Astrocyte (in vitro differentiated cells and primary cell): ENCODE results near the gene ERN1. TPM values are rescaled to one million over a fixed set of nuclear protein-coding genes. Genes with fewer than 3 reads are reported as not detected.

Experiments used
- DNase-seq: peaks from one replicate; pipeline ENCODE4 v3.0.0-alpha.2; 2010; ENCODE audit warnings: low read depth
- FAIRE-seq: peaks from 2 replicates; lab custom pipeline; 2011; peaks lifted over from hg19 to GRCh38; lab: Jason Lieb, UNC
- H2AFZ ChIP-seq: 2 replicates; pipeline ENCODE4 v1.6.0; 2012; ENCODE audit warnings: low read depth, low read length, inconsistent platforms
- H3K27ac ChIP-seq: 2 replicates; pipeline ENCODE4 v1.5.1; 2011; ENCODE audit warnings: low read depth, low read length, inconsistent platforms
- H3K27me3 ChIP-seq: 2 replicates; pipeline ENCODE4 v1.6.0; 2011; ENCODE audit warnings: low read length, inconsistent platforms; ENCODE audit not compliant: insufficient read depth
- H3K36me3 ChIP-seq: 2 replicates; pipeline ENCODE4 v1.5.1; 2011; ENCODE audit warnings: low read length, inconsistent platforms; ENCODE audit not compliant: insufficient read depth
- H3K4me1 ChIP-seq: 2 replicates; pipeline ENCODE4 v1.5.1; 2011; ENCODE audit warnings: low read length, inconsistent platforms; ENCODE audit not compliant: insufficient read depth
- H3K4me2 ChIP-seq: 2 replicates; pipeline ENCODE4 v1.6.0; 2012; ENCODE audit warnings: low read length, inconsistent platforms
- H3K4me3 ChIP-seq: 2 replicates; pipeline ENCODE4 v1.5.1; 2011; ENCODE audit warnings: low read depth, mild to moderate bottlenecking, low read length, inconsistent platforms; ENCODE audit not compliant: insufficient read depth
- H3K79me2 ChIP-seq: 2 replicates; pipeline ENCODE4 v1.6.0; 2012; ENCODE audit warnings: mild to moderate bottlenecking, low read length, inconsistent platforms; ENCODE audit not compliant: insufficient read depth
- H3K9ac ChIP-seq: 2 replicates; pipeline ENCODE4 v1.6.0; 2012; ENCODE audit warnings: mild to moderate bottlenecking, low read length, inconsistent platforms
- H3K9me3 ChIP-seq: 2 replicates; pipeline ENCODE4 v1.5.1; 2012; ENCODE audit warnings: low read depth, mild to moderate bottlenecking, low read length, inconsistent platforms; ENCODE audit not compliant: insufficient read depth
- H4K20me1 ChIP-seq: 2 replicates; pipeline ENCODE4 v1.6.0; 2012; ENCODE audit warnings: low read length, inconsistent platforms; ENCODE audit not compliant: insufficient read depth
- H3K27ac Mint-ChIP-seq: one replicate; pipeline ENCODE4 v1.8.0; 2021; ENCODE audit warnings: mild to moderate bottlenecking, mixed read lengths; ENCODE audit not compliant: unreplicated experiment
- H3K27me3 Mint-ChIP-seq: one replicate; pipeline ENCODE4 v1.8.0; 2021; ENCODE audit warnings: low read depth, mixed read lengths; ENCODE audit not compliant: unreplicated experiment
- H3K36me3 Mint-ChIP-seq: one replicate; pipeline ENCODE4 v1.8.0; 2021; ENCODE audit warnings: low read depth, mixed read lengths; ENCODE audit not compliant: unreplicated experiment
- H3K4me1 Mint-ChIP-seq: one replicate; pipeline ENCODE4 v1.8.0; 2021; ENCODE audit warnings: low read depth, mixed read lengths; ENCODE audit not compliant: unreplicated experiment
- H3K4me3 Mint-ChIP-seq: one replicate; pipeline ENCODE4 v1.8.0; 2021; ENCODE audit warnings: mild to moderate bottlenecking, moderate library complexity, mixed read lengths; ENCODE audit not compliant: unreplicated experiment
- H3K9me3 Mint-ChIP-seq: one replicate; pipeline ENCODE4 v1.8.0; 2021; ENCODE audit warnings: mild to moderate bottlenecking, mixed read lengths; ENCODE audit not compliant: unreplicated experiment
- EZH2 ChIP-seq: IDR thresholded peaks from 2 replicates; pipeline ENCODE4 v1.6.1; 2012; ENCODE audit warnings: mild to moderate bottlenecking, low read length, inconsistent platforms; ENCODE audit not compliant: insufficient read depth
- total RNA-seq: library from RNA; stranded (reverse); gene quantifications from 2 replicates; pipeline ENCODE4 v1.2.1, GENCODE V29; 2021
- TF ChIP-seq, protein P1 (sequence below): IDR thresholded peaks from 2 replicates; pipeline ENCODE4 v1.5.1; 2011; ENCODE audit warnings: low read depth, mild to moderate bottlenecking, inconsistent platforms, low read length, moderate library complexity; ENCODE audit not compliant: insufficient read depth

Gene ERN1
- total RNA-seq, 1 donor from 2014 or later, result 11.7 TPM

- no peak overlapping the region for H3K27ac ChIP-seq
- FAIRE-seq, result no peak
- no peaks in the 10 kb centered on the region for H3K36me3 ChIP-seq
- no peak overlapping the region for H2AFZ ChIP-seq
- no peak overlapping the region for H3K4me3 Mint-ChIP-seq
- H3K9ac ChIP-seq, result no peak overlapping the region
- peaks cover 25% of the 10 kb centered on the region for H3K36me3 Mint-ChIP-seq
- no peak overlapping the region for H3K27ac Mint-ChIP-seq
- no peaks in the 10 kb centered on the region for H3K27me3 ChIP-seq
- no peaks in the 10 kb centered on the region for H3K9me3 ChIP-seq
- no peak overlapping the region for H3K4me2 ChIP-seq
- TF ChIP-seq EZH2, result no peak
- TF ChIP-seq, protein P1, sequence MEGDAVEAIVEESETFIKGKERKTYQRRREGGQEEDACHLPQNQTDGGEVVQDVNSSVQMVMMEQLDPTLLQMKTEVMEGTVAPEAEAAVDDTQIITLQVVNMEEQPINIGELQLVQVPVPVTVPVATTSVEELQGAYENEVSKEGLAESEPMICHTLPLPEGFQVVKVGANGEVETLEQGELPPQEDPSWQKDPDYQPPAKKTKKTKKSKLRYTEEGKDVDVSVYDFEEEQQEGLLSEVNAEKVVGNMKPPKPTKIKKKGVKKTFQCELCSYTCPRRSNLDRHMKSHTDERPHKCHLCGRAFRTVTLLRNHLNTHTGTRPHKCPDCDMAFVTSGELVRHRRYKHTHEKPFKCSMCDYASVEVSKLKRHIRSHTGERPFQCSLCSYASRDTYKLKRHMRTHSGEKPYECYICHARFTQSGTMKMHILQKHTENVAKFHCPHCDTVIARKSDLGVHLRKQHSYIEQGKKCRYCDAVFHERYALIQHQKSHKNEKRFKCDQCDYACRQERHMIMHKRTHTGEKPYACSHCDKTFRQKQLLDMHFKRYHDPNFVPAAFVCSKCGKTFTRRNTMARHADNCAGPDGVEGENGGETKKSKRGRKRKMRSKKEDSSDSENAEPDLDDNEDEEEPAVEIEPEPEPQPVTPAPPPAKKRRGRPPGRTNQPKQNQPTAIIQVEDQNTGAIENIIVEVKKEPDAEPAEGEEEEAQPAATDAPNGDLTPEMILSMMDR, result no peak
- H3K27me3 Mint-ChIP-seq, result no peaks in the 10 kb centered on the region
- DNase-seq, result no peak
- H3K4me1 Mint-ChIP-seq, result peaks cover 15% of the 10 kb centered on the region
- H4K20me1 ChIP-seq, result no peaks in the 10 kb centered on the region
- H3K9me3 Mint-ChIP-seq, result no peaks in the 10 kb centered on the region
- H3K4me3 ChIP-seq, result no peak overlapping the region
- no peaks in the 10 kb centered on the region for H3K79me2 ChIP-seq
- H3K4me1 ChIP-seq, result no peaks in the 10 kb centered on the region
Measured at GRCh38 chr17:64154313-64154695, 24.4 kb upstream of the ERN1 start.

GRCh38 chr17:64153565-64154312, 23.8 kb upstream of the ERN1 start:
- Mint-ChIP-seq H3K9me3 (no peaks in the 10 kb centered on the region), H3K4me3 (no peak overlapping the region), H3K27me3 (no peaks in the 10 kb centered on the region), H3K4me1 (peaks cover 13% of the 10 kb centered on the region), H3K27ac (no peak overlapping the region), H3K36me3 (peaks cover 23% of the 10 kb centered on the region)
- Histone ChIP-seq H4K20me1 (no peaks in the 10 kb centered on the region), H3K36me3 (no peaks in the 10 kb centered on the region), H3K9ac (no peak overlapping the region), H3K79me2 (no peaks in the 10 kb centered on the region), H2AFZ (no peak overlapping the region), H3K9me3 (no peaks in the 10 kb centered on the region), H3K27ac (no peak overlapping the region), H3K27me3 (no peaks in the 10 kb centered on the region), H3K4me2 (no peak overlapping the region), H3K4me1 (no peaks in the 10 kb centered on the region), H3K4me3 (no peak overlapping the region)
- no peak for DNase-seq
- TF ChIP-seq EZH2, result no peak
- TF ChIP-seq, protein P1, result no peak
- FAIRE-seq, result no peak
